Measurements from ENCODE around the gene KRT4. TPM values are rescaled to one million over a fixed set of nuclear protein-coding genes. Genes with fewer than 3 reads are reported as not detected.

Gene KRT4
- total RNA-seq, 1 experiment from 2014 or later, result not detected

DNA sequence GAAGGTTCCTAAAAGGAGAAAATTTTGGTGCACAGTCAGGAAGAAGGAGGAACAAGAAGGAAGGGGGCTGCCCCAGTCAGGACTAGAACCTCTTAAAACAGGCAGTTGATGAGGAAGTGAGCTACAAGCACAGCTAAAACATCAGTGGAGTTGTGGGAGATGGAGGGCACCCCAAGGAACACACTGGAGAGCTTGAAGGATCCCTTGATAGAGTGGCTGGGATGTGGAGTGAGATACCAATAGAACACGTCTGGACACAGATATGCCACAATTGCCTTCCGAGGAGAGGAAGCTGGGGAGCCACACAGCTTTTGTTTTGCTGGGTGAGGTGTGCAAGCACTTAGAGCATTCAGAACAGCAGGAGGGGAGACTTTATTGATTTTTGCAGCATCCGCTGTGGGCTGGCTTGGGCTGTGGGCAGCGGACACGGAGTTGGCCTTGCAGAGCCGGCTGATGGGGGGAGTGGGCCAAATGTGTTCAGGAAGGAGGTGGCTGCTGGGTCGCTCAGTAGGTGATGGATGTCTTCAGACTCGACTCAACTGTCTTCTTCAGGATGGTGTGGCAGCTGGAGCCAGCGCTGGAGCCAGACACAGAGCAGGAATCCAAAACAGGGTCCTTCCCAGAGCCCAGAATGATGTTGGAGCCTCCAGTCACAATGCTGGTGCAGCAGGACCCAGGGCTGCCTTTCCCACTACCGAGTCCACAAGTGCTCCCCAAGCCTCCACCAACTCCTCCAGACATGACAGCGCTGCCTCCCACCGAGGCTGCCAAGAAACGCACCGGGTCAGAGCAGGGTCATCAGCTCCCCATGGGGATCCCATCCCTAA, 24.9 kb upstream of the KRT4 start:
- no peak for DNase-seq (ENCODE audit: low read depth, low spot score)
- in situ Hi-C loops (cut with HindIII; ENCODE audit: low pct_unique_long_range_greater_than_20kb, low sequenced_read_pairs), result no loop called here

DNA sequence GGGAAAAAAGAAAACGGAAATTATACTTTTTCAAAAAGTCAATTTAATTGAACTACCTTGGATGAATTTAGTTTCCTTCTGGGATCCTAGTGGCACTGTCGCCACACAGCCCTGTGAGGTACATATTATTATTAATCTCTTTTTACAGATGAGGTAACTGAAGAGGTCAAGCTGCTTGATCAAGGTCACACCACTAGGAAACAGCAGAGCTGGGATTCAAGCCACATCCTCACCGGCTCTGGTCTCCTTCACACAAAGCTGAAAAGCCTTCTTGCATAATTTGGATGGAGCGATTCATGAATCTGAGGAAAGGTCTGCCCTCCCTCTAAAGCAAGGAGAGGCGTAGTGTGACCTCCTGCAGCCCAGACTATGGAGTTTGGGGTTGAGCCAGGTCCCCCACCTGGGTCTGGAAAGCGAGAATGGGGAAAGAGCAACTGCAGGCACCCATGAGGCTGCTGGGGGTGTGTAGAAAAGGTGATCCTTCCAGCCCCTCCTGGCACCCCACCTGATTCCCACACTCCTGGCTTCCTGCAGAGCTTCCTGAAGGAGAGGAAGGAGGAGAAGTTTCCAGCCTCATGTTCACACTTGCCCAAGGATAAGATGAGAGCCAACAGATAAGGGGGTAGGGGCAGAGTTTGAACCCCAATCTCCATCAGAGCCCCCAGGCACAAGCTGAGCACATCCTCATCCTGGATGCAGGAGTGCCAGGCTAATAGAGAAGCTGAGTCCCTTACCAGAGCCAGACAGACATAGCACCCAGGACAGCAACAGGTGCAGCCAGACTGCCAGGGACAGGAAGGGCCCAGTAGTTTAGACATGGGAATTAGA, 24.1 kb upstream of the KRT4 start:
- in situ Hi-C loops (cut with HindIII; ENCODE audit: low pct_unique_long_range_greater_than_20kb, low sequenced_read_pairs), result no loop called here
- no peak for DNase-seq (ENCODE audit: low read depth, low spot score)

DNA sequence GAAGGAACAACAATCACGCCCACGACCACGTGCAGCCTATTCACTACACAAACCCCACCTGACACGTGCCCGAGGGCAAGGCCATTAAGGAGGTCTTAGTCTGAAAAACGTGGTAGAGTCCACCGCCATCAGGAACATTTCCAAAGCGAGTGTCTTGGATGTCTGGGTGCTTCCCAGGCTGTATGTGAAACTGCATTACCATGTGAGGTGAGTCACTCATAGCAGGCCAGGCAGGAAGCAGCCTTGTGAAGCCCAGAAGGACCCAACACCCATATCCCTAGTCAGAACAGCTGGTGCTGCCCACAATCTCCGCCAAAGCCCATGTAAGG, 23.5 kb upstream of the KRT4 start:
- DNase-seq (ENCODE audit: low read depth, low spot score), result peak; percentile 24
- in situ Hi-C loops (cut with HindIII; ENCODE audit: low pct_unique_long_range_greater_than_20kb, low sequenced_read_pairs), result no loop called here

DNA sequence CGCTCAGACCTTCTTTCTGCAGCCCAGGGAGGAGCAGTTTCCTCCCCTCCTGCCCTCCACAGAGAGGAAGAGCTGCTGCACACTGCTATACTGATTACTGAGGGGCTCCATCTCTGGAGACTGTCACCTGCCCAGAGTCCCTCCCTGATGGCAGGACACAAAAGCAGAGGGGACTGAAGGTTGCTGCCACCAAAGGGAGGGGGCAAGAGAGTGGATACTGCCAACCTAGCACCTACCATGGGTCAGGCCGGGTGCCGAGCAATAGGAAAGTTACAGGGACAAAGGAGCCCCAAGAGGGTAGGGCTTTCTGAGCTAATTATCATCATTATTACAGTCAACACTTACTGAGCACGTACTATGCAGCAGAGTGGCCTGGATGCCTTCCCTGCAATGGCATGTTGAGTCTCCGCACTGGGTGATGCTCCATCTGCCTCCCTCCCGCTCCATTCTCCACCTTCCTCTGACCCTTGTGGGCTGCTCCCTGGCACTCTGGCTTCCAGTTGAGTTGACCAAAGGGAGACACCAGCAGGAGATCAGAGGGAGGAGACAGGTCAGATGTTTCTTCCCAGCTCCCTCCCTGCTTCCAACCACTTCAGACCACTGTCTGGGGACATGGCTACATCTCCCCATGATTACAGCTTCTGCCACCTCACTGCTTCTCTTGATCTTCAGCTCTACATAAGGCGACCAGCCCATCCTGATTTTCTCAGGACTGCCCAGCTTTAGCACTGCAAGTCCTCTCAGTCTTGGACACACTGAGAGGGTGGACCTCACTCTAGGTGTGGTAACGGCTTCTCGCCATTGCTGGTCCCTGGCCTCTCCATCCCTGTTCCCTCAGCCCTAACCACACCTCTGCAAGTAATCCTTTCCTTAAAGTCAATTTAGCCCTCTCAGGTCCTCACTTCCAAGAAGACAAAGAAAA, 22.8 kb upstream of the KRT4 start:
- in situ Hi-C loops (cut with HindIII; ENCODE audit: low pct_unique_long_range_greater_than_20kb, low sequenced_read_pairs), result no loop called here
- DNase-seq (ENCODE audit: low read depth, low spot score), result no peak

DNA sequence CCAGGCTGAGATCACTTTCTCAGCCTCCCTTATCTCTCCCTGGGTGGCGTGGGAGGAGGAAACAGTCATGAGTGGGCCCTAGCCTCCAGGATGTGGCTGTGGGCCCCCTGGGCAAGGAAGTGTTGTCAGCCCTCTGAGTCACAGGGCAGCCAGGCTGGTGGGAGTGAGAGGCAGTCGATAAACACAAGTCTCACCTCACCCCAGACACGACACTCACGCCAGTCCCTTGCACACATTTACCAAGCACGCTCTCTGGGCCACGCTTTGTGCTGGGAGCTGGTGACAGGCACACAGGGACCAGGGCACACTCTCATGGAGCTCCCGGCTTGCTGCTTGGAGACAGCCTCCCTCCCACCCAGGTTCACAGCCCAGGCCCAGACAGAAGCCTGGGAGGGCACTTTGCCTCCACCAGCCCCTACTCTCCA, 22.1 kb upstream of the KRT4 start:
- DNase-seq (ENCODE audit: low read depth, low spot score), result no peak
- in situ Hi-C loops (cut with HindIII; ENCODE audit: low pct_unique_long_range_greater_than_20kb, low sequenced_read_pairs), result no loop called here

DNA sequence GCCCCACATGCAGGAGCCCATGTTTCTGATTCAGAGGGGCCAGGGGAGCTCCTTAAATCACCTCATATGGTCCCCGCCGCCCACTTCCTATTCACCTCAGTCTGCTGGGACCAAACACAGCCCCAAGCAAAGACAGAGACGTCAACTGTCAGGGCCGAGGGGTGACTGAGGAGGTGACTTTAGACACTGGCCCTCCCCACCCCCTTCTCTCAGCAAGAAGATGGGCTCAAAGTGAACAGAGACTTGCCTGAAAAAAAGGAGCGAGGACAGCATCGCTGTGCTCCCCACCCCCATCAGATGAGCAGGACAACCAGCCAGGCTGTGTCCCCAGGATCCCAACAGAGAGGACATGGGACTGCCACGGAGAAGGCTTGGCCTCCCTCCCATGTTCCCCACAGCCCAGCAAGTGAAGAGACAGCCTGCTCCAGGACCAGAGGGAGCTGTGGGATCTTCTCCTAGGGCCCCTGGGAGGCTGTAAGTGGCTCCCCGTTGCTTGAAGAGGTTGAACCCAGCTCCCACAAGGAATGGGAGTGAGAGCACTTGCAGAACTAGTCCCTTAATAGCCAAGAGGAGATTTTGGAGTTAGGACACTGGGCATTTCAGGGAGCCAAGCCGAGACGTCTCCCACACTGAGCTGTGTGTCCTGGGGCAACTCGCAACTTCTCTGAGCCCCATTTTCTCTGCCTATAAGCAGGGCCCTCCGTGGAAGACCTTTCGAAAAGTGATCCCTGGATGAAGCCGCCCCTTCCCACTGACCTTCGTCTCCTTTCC, 21.5 kb upstream of the KRT4 start:
- in situ Hi-C loops (cut with HindIII; ENCODE audit: low pct_unique_long_range_greater_than_20kb, low sequenced_read_pairs), result no loop called here
- no peak for DNase-seq (ENCODE audit: low read depth, low spot score)

DNA sequence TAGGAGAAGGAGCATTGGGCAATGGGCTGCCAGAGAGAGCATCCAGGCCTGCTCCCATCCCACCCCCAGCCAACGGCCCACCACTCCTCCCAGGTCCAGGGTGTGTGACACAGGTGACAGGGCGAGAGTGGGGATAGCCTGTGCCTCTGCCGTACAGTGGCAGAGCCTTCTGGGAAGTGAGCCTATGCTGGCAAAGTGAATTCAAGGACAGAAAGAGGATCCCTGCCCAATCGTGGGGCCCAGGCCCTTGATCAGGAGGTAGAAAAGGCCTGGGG, 20.7 kb upstream of the KRT4 start:
- in situ Hi-C loops (cut with HindIII; ENCODE audit: low pct_unique_long_range_greater_than_20kb, low sequenced_read_pairs), result no loop called here
- no peak for DNase-seq (ENCODE audit: low read depth, low spot score)

DNA sequence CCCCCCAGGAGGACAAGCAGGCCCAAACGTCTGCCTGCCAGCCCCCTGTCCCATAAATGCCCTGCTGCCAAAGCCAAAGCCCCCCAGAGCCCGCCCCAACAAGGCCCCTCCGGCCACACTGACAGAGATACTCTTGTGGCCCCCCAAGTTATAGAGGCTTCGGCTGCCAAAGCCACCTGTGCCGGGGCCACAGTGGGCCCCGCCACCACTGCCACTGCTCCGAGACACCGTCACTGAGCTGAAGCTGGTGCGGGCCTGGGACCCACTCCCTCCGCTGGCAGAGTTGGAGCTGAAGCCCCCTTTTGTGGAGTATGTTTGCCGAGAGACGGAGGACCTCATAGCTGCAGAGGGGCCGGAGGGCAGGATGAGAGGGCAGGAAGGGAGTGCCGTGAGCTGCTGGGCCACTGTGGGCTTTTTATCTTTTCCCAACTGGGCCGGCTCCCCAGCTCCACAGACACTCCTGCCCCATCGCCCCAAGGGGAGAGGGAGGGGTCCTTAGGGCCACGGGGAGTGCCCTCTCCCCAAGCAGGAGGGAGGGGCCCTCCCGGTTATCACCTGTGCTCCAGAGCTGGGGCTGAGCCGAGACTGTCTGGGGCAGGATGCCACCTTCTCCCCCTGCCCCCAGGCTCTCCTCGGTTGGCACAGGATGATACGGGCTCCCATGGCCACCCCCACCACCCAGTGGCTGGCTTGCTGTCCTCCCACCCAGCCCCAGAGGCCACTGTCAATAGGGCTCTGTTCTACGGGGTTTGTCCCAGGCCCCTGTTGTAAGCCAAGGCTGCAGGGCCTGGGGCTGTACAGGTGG, 20.2 kb upstream of the KRT4 start, which contains the start of gene KRT79:
TSS of gene KRT79 (minus strand) at position 390 of the 805 bp plus-strand sequence. CDS start at position 339, 51 bp downstream.
- DNase-seq (ENCODE audit: low read depth, low spot score), result no peak
- in situ Hi-C loops (cut with HindIII; ENCODE audit: low pct_unique_long_range_greater_than_20kb, low sequenced_read_pairs), result no loop called here

DNA sequence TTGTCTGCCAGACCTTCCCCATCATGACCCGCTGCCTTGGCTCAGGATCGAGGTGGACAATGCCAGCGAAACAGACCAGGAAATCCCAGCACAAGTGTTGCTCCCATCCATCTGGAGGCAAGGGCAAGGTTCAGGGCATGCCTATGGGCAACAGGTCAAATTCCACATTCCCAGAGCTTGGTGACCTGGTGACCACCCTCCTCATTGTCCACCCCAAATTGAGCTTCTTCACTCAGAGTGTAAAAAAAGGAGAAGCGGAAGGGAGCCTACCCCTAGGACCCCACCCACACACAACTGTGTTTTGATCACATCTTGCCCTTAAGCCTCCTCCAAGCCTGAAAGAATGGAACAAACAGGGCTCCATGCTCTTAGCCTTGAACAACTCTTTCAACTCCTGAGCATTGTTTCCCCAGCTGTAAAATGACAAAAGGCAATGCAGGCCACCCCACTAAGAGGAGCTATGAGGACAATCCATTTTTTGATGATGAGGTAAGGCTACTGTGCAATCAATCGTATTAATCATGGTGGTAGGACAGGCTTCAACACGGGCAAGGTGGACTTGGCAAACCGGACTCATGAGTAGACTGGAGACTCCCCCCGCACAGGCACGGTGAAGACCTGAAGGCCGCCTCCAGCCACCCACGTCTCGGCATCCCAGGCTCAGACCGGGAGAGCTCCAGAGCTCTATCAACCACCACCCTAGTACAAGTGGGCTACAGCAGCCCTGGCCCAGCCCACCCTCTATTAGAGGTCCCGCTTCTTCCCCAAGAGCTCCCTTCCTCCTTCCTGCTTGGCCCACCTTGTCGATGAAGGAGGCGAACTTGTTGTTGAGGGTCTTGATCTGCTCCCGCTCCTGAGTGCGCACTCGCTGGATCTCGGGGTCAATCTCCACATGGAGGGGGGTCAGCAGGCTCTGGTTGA, 19.3 kb upstream of the KRT4 start:
- DNase-seq (ENCODE audit: low read depth, low spot score), result no peak

DNA sequence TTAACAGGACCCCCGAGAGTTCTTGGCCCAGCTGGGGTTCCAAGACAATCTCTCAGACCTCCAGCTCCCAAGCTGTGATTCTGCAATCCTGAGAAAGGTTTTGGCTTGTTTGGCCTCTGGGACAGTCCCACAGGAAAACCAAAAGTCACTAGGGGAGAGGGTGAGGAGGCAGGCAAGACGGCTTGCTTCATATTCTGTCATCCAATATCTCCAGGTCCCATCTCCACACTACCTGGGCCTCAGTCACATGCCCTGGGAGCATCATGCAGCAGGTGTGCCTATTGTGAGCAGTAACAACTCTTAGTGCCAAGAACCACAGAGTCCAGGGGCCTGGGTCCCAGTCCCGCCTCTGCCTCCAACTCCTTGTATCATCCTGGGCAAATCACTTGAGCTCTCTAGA, 18.5 kb upstream of the KRT4 start:
- DNase-seq (ENCODE audit: low read depth, low spot score), result no peak
- in situ Hi-C loops (cut with HindIII; ENCODE audit: low pct_unique_long_range_greater_than_20kb, low sequenced_read_pairs), result no loop called here

More for the DNA sequence above, 19.3 kb upstream of the KRT4 start:
- in situ Hi-C loops (cut with HindIII; ENCODE audit: low pct_unique_long_range_greater_than_20kb, low sequenced_read_pairs), result no loop called here

DNA sequence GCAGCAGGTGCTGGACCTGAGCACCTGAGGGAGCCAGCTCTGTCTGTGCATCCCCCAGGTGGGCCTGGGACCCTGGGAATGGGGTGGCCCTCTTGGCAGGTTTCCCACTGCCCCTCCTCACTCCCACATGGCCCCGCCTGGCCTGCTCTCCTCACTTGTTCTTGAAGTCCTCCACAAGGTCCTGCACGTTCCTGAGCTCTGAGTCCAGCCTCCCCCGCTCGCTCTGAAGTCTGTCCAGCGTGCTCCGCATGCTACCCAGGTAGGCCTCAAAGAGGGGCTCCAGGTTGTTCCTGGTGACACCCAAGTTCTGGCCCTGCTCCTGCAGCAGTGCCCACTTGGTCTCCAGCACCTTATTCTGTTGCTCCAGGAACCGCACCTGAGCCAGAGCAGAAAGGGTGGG, 17.3 kb upstream of the KRT4 start:
- in situ Hi-C loops (cut with HindIII; ENCODE audit: low pct_unique_long_range_greater_than_20kb, low sequenced_read_pairs), result no loop called here
- no peak for DNase-seq (ENCODE audit: low read depth, low spot score)

DNA sequence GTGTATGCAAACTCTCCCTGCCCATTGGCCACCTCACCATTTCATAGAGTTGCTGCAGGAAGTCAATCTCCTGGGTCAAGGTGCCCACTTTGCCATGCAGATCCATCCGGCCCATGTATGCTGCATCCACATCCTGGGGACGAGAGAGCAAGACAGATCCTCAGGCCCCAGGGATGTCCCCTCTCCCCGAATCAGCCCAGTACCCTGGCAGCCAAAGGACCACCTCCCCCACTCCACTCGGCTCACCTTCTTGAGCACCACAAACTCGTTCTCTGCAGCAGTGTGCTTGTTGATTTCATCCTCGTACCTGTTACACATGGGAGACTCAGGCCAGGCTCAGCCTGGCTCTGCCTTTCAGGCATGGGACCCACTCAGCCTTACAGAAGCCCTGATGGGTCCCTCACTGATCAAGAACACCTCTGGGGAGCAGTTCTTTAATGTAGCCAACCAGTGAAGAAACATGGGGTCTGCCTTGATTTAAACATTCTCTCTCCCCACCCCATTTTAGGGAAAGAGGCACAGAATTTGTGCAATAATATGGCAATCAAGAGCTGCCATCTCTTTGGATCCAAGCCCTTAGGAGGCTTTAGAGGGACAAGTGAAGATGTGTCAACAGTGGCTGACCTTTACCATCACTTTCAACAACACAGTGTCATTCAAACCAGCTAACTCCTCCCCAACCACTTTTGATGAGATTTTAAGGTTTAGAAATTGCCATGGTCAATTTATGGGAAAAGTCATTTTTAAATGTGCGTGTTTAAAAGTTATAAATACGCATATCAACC, 16.3 kb upstream of the KRT4 start:
- in situ Hi-C loops (cut with HindIII; ENCODE audit: low pct_unique_long_range_greater_than_20kb, low sequenced_read_pairs), result no loop called here
- DNase-seq (ENCODE audit: low read depth, low spot score), result no peak

DNA sequence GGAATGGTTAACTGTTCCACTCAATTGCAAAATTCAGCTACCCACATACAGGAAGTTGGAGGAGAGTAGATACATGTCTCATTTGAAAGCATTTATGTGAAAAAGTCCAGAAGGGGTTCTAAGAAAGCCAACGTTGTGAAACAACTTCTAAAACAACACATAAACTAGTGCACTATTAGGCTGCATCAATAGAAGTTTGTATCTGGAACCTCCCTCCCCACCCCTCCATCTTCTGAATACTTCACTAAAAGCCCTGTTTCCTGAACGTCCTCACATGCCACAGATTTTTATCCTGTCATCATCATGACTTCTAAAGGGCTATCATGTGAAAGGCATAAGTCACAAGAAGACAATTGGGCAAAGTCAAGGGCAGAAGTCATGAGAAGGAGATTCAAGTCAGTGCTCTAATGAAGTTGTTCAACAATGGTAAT, 14.7 kb upstream of the KRT4 start:
- DNase-seq (ENCODE audit: low read depth, low spot score), result peak; percentile 65
- in situ Hi-C loops (cut with HindIII; ENCODE audit: low pct_unique_long_range_greater_than_20kb, low sequenced_read_pairs), result no loop called here

DNA sequence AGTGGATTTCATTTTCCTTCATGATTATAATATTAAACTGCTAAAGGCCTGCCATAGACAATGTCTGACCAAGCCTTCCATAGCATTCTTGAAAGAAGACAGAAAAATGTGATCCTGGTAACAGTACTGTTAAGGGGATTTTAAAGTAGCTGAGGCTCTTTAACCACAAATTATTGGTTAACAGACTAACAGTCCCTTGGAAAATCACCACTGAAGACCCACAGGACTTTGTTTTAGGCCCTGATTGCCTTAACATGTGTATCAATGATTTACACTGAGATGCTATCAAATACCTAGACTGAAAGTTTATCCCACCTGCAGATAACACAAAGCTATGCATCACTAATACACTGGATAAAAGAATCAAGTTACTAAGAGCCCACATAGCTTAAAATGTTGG, 14.2 kb upstream of the KRT4 start:
- in situ Hi-C loops (cut with HindIII; ENCODE audit: low pct_unique_long_range_greater_than_20kb, low sequenced_read_pairs), result no loop called here
- no peak for DNase-seq (ENCODE audit: low read depth, low spot score)

DNA sequence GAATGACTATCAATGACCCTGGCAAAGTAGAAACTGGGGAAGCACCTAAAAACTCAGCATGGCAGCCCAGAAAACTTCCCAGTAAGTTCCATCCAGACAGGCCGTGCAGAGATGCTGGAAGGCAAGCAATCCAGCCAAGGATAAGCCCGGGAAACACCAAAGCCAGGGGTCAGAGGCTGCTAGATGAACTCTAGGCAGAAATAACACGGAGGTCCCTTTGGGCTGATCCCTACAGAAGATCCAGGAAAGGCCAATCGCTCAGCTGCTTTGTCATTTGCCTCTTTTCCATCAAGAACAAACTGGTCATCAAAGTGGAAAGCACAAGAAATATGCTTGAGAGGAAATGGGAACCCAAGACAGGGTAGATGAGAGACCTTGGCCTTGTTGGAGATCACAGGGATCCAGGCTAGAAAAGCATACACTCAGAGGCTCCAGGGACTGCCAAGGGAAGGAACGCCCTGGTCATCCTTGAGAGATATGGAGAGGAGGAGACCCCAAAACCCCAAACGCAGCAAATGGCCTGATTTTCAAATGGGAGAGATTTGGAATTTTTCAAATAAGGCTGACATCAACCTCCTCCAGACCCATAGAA, 13.7 kb upstream of the KRT4 start:
- in situ Hi-C loops (cut with HindIII; ENCODE audit: low pct_unique_long_range_greater_than_20kb, low sequenced_read_pairs), result no loop called here
- DNase-seq (ENCODE audit: low read depth, low spot score), result no peak
